ENCODE results near the gene CYFIP2. TPM values are rescaled to one million over a fixed set of nuclear protein-coding genes. Genes with fewer than 3 reads are reported as not detected.

CYFIP2 gene
- total and polyA plus RNA-seq, 10 of the 15 experiments (the other 5 are each of a cell fraction or from before 2014, with no cell fraction given), result 43.4 to 173 (median 96.0) TPM

- Histone ChIP-seq H3K27ac (ENCODE audit: control insufficient read depth, insufficient read depth) (no peak overlapping the region), H3K36me3 (ENCODE audit: control insufficient read depth in 2 of 2, insufficient read depth in 2 of 2, low read length in 1 of 2) (peaks cover 11 to 20% of the 10 kb centered on the region in 2 experiments; a peak in 3 of 4 replicates), H3K4me1 (ENCODE audit: control insufficient read depth, insufficient read depth, low read length) (no peaks in the 10 kb centered on the region), H3K4me3 (no peak overlapping the region), H3K4me2 (ENCODE audit: control insufficient read depth, insufficient read depth) (no peak overlapping the region), H2AFZ (ENCODE audit: control insufficient read depth, low read depth, low read length) (no peak overlapping the region), H3K9me3 (replicated peaks; ENCODE audit: control insufficient read depth, insufficient read depth, low read length) (no peaks in the 10 kb centered on the region), H3K27me3 (replicated peaks in 1 of 2; ENCODE audit: control insufficient read depth in 2 of 2, insufficient read depth in 2 of 2, low read length in 1 of 2) (no peaks in the 10 kb centered on the region), H3K9ac (ENCODE audit: control insufficient read depth, insufficient read depth, low read length) (no peak overlapping the region), H4K20me1 (ENCODE audit: control insufficient read depth, insufficient read depth) (no peaks in the 10 kb centered on the region), H3K79me2 (ENCODE audit: control insufficient read depth, insufficient read depth, low read length) (no peaks in the 10 kb centered on the region)
- TF ChIP-seq ETV6 (conservative IDR thresholded peaks at IDR 0.05 in 1 of 2, IDR thresholded peaks at IDR 0.05 in 1 of 2; ENCODE audit: borderline replicate concordance in 1 of 2, low read depth in 1 of 2), result no peak
- no peak for TF ChIP-seq ZNF24 (IDR thresholded peaks at IDR 0.05)
- no peak for TF ChIP-seq ZBTB40 (IDR thresholded peaks at IDR 0.05; ENCODE audit: borderline replicate concordance)
- TF ChIP-seq PML (IDR thresholded peaks at IDR 0.05; ENCODE audit: low read length), result no peak
- ChIA-PET CTCF (no interaction called here), SMC1A (ENCODE audit: uncharacterized antibody, unreplicated experiment) (interaction anchor here (0.9 kb wide), 1 partner anchor 11 kb away, joined by 3 read pairs; no protein-coding TSS in a partner anchor), RAD21 (ENCODE audit: unreplicated experiment) (no interaction called here), POLR2A (no interaction called here)
- ATAC-seq, result no peak
- no peak for DNase-seq (ENCODE audit: low read depth, low spot score)
- in situ Hi-C loops (cut with MboI), result no loop called here
- WGBS (ENCODE audit: insufficient coverage, insufficient replicate concordance, low lambda C conversion rate, missing lambda C conversion rate), result 94% methylated on average over 6 of the region's 6 CpGs
- no TSS peak for BruUV-seq (replicated peaks)
- intact Hi-C loops (cut with micrococcal nuclease; ENCODE audit: unreplicated experiment), result no loop called here
- FAIRE-seq, result no peak
Observed at GRCh38 chr5:157370967-157371366, 105.0 kb downstream of the CYFIP2 start.
